Suprapubic skin (tissue), 4 donors: ENCODE measurements around the gene GSDME. TPM values are rescaled to one million over a fixed set of nuclear protein-coding genes. Genes with fewer than 3 reads are reported as not detected.
"Not testable (repeated sequence)": the region's sequence is repeated elsewhere in the genome, so short reads cannot be mapped to it uniquely, and the experiment has no call there.

ENCODE experiments used
- DNase-seq, 2 donors: peaks; one replicate each; pipeline ENCODE4 v3.0.0-alpha.2; 2019; ENCODE audit warnings: low spot score in 2 of 2
- H3K27ac ChIP-seq: fragments of 200-600 bp; sonication (generic); one replicate; pipeline ENCODE4 v1.5.1; 2019
- H3K27me3 ChIP-seq: fragments of 200-600 bp; sonication (generic); one replicate; pipeline ENCODE4 v1.5.1; 2019
- H3K36me3 ChIP-seq: fragments of 200-600 bp; sonication (generic); one replicate; pipeline ENCODE4 v1.5.1; 2019
- H3K4me1 ChIP-seq: fragments of 200-600 bp; sonication (generic); one replicate; pipeline ENCODE4 v1.5.1; 2019
- H3K4me3 ChIP-seq: fragments of 200-600 bp; sonication (generic); one replicate; pipeline ENCODE4 v1.5.1; 2019; ENCODE audit warnings: mild to moderate bottlenecking
- H3K9me3 ChIP-seq: fragments of 200-600 bp; sonication (generic); one replicate; pipeline ENCODE4 v1.5.1; 2019
- EP300 ChIP-seq: sonication (generic); formaldehyde crosslinking; IDR thresholded peaks from one replicate; pipeline ENCODE4 v1.6.1; 2017; ENCODE audit warnings: antibody characterized with exemption
- POLR2A ChIP-seq, 2 donors: fragments of 450-650 bp; IDR thresholded peaks; one replicate each; pipeline ENCODE4 v1.6.1; 2017; ENCODE audit warnings: antibody characterized with exemption in 2 of 2, mild to moderate bottlenecking in 2 of 2, moderate library complexity in 2 of 2
- POLR2AphosphoS5 ChIP-seq, 3 donors: sonication (generic); formaldehyde crosslinking; IDR thresholded peaks; one replicate each; pipeline ENCODE4 v1.6.1; 2017; ENCODE audit warnings: antibody characterized with exemption in 3 of 3
- WGBS: methylation state at CpG from one replicate; pipeline ENCODE4 v1.1.5; 2018; 5-methylcytosine and 5-hydroxymethylcytosine counted together
- total RNA-seq, 4 donors: library from RNA; depleted of rRNA; stranded (reverse); fragments of >200 nt; gene quantifications; one replicate each; pipeline ENCODE4 v1.1.0, GENCODE V29; 2016
- TF ChIP-seq, protein P1 (sequence below), 2 donors: fragments of 200-600 bp in 1 of 2; fragments of 450-650 bp in 1 of 2; sonication (generic) in 1 of 2; IDR thresholded peaks; one replicate each; pipeline ENCODE4 v1.5.1; 2016 to 2019; ENCODE audit warnings: antibody characterized with exemption in 2 of 2, mild to moderate bottlenecking in 1 of 2, moderate library complexity in 1 of 2

GSDME gene
- total RNA-seq, 4 donors from 2014 or later, result 1.4 to 7.2 (median 2.5) TPM

DNA sequence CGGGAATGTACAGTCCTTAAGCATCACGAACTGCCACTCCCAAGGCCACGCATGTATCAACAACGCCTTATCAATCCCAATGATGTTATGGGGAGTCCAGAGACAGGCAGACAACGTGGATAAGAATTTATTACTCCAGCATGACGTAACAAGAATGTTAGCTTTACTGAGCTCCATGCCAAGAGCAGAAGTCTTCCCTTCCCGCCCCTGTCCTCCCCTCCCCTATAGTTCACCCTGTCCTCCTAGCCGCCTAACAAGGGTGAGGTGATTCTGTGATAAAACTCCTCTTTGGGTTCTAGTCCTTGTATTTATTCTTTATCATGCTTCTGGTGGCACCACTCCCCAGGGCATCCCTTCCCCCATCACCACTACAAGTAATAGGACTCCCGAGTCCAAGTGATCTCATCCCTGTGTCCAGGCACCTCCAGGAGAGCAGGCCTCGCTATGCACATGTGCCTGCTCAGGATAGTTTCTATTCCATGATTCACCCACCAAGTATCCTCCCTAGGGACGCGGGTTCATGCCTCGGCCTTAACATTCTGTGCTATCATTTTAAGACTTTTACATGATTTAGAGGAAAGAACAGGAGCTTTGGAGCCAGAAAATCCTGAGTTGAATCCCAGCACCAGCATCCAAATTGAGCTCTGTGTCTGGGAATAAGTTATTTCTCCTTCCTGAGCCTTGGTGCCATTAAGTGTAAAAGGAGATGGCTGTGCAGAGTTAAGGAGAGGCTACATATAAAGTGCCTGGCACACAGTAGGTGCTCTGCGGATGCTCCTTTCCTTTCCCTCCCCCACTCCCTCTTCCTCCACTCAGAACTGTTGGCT lies 15.4 kb downstream of the GSDME start:
- Histone ChIP-seq H3K9me3 (peaks cover 2% of the 10 kb centered on the region), H3K4me1 (no peaks in the 10 kb centered on the region), H3K27me3 (no peaks in the 10 kb centered on the region), H3K27ac (no peak overlapping the region), H3K4me3 (no peak overlapping the region), H3K36me3 (no peaks in the 10 kb centered on the region)
- no peak for DNase-seq
- 57% methylated on average over 14 of the region's 14 CpGs for WGBS
- TF ChIP-seq EP300 (no peak), POLR2A (IDR thresholded peaks at IDR 0.05) (no peak)
- TF ChIP-seq, protein P1, sequence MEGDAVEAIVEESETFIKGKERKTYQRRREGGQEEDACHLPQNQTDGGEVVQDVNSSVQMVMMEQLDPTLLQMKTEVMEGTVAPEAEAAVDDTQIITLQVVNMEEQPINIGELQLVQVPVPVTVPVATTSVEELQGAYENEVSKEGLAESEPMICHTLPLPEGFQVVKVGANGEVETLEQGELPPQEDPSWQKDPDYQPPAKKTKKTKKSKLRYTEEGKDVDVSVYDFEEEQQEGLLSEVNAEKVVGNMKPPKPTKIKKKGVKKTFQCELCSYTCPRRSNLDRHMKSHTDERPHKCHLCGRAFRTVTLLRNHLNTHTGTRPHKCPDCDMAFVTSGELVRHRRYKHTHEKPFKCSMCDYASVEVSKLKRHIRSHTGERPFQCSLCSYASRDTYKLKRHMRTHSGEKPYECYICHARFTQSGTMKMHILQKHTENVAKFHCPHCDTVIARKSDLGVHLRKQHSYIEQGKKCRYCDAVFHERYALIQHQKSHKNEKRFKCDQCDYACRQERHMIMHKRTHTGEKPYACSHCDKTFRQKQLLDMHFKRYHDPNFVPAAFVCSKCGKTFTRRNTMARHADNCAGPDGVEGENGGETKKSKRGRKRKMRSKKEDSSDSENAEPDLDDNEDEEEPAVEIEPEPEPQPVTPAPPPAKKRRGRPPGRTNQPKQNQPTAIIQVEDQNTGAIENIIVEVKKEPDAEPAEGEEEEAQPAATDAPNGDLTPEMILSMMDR (IDR thresholded peaks at IDR 0.05), result no peak

DNA sequence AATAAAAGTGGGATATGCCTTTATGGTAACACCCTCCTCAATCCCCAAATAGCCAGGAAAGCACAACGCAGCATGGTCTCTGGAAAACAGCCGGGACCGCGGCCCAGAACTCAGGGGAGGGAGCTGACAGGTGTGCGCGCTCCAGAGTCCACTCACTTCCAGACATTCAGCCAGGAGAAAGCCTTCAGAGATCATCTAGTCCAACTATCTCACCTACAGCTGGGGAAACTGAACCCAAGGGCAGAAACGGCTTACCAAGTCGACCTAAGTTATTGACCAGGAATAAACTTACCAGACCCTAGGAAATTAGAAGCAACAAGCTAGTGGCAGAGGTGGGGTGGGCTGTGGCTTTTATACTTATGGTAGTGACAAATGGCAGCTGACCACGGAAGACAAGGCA lies 16.4 kb downstream of the GSDME start:
- TF ChIP-seq POLR2A (IDR thresholded peaks at IDR 0.05) (no peak), POLR2AphosphoS5 (IDR thresholded peaks at IDR 0.05) (no peak), EP300 (no peak)
- TF ChIP-seq, protein P1 (IDR thresholded peaks at IDR 0.05), result no peak
- H3K4me3 ChIP-seq, result no peak overlapping the region
- no peaks in the 10 kb centered on the region for H3K27me3 ChIP-seq
- no peaks in the 10 kb centered on the region for H3K36me3 ChIP-seq
- peaks cover 2% of the 10 kb centered on the region for H3K9me3 ChIP-seq
- no peaks in the 10 kb centered on the region for H3K4me1 ChIP-seq
- DNase-seq, result no peak
- H3K27ac ChIP-seq, result no peak overlapping the region
- 93% methylated on average over 9 of the region's 9 CpGs for WGBS

DNA sequence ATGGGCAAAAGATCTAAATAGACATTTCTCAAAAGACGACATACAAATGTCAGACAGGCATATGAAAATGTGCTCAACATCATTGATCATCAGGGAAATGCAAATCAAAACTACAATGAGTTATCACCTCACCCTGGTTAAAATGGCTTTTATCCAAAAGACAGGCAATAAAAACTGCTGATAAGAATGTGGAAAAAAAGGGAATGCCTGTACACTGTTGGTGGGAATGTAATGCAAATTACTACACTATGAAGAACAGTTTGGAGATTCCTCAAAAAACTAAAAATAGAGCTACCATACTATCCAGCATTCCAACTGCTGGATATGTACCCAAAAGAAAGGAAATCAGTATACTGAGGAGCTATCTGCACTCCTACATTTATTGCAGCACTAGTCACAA lies 18.0 kb downstream of the GSDME start:
- H3K4me3 ChIP-seq, result no peak overlapping the region
- WGBS, result 74% methylated on average over 1 of the region's 1 CpG
- no peaks in the 10 kb centered on the region for H3K27me3 ChIP-seq
- H3K27ac ChIP-seq, result no peak overlapping the region
- H3K9me3 ChIP-seq, result peaks cover 2% of the 10 kb centered on the region
- no peaks in the 10 kb centered on the region for H3K4me1 ChIP-seq
- H3K36me3 ChIP-seq, result no peaks in the 10 kb centered on the region
- DNase-seq, result no peak
- no peak for TF ChIP-seq EP300
- TF ChIP-seq POLR2AphosphoS5 (IDR thresholded peaks at IDR 0.05), result no peak
- TF ChIP-seq POLR2A (IDR thresholded peaks at IDR 0.05), result no peak
- TF ChIP-seq, protein P1 (IDR thresholded peaks at IDR 0.05), result no peak

DNA sequence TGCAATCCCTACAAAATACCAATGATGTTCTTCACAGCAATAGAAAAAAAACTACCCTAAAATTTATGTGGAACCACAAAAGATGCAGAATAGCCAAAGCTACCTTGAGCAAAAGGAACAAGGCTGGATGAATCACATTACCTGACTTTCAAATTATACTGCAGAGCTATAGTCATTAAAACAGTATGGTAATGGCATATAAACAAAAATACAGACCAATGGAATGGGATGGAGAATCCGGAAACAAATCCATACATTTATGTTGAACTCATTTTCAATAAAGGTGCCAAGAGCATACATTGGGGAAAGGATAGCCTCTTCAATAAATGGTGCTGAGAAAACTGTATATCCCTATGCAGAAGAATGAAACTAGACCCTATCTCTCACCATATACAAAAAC lies 18.7 kb downstream of the GSDME start:
- Histone ChIP-seq H3K27ac (no peak overlapping the region), H3K4me3 (no peak overlapping the region), H3K36me3 (no peaks in the 10 kb centered on the region), H3K27me3 (no peaks in the 10 kb centered on the region), H3K4me1 (no peaks in the 10 kb centered on the region), H3K9me3 (peaks cover 2% of the 10 kb centered on the region)
- WGBS, result 94% methylated on average over 1 of the region's 1 CpG
- TF ChIP-seq, protein P1 (IDR thresholded peaks at IDR 0.05), result no peak
- no peak for DNase-seq

DNA sequence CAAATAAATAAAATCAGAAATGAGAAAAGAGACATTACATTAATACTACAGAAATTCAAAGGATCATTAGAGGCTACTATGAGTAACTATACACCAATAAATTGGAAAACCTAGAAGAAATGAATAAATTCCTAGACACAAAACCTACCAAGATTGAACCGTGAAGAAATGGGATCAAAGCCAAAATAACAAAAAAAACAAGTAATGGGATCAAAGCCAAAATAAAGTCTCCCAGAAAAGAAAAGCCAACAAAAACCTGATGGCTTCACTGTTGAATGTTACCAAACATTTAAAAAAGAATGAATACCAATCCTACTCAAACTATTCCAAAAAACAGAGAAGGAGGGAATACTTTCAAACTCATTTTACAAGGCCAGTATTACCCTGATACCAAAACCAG lies 20.0 kb downstream of the GSDME start:
- H3K27ac ChIP-seq, result no peak overlapping the region
- H3K9me3 ChIP-seq, result peaks cover 2% of the 10 kb centered on the region
- 42% methylated on average over 1 of the region's 1 CpG for WGBS
- H3K36me3 ChIP-seq, result no peaks in the 10 kb centered on the region
- DNase-seq, result no peak
- H3K4me3 ChIP-seq, result no peak overlapping the region
- no peak for TF ChIP-seq POLR2AphosphoS5 (IDR thresholded peaks at IDR 0.05)
- TF ChIP-seq POLR2A (IDR thresholded peaks at IDR 0.05), result no peak
- TF ChIP-seq EP300, result no peak
- TF ChIP-seq, protein P1 (IDR thresholded peaks at IDR 0.05), result no peak
- H3K4me1 ChIP-seq, result no peaks in the 10 kb centered on the region
- H3K27me3 ChIP-seq, result no peaks in the 10 kb centered on the region

DNA sequence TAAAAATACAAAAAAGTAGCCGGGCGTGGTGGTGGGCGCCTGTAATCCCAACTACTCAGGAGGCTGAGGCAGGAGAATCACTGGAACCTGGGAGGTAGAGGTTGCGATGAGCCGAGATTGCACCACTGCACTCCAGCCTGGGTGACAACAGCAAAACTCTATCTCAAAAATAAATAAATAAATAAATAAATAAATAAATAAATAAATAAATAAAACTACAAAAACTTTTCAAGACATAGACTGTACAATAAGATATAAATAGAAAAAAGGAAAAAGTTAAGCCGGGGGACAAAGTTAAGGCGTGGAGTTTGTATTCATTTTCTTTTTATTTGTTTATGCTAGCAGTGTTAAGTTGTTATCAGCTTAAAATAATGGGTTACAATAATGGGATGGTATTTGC lies 21.7 kb downstream of the GSDME start:
- 97% methylated on average over 7 of the region's 7 CpGs for WGBS
- DNase-seq, H3K9me3 ChIP-seq, H3K4me1 ChIP-seq, H3K4me3 ChIP-seq, H3K27me3 ChIP-seq, H3K36me3 ChIP-seq, H3K27ac ChIP-seq: not testable (repeated sequence)
